Measurements from ENCODE around the gene WIPF3.

WIPF3 gene, protein sequence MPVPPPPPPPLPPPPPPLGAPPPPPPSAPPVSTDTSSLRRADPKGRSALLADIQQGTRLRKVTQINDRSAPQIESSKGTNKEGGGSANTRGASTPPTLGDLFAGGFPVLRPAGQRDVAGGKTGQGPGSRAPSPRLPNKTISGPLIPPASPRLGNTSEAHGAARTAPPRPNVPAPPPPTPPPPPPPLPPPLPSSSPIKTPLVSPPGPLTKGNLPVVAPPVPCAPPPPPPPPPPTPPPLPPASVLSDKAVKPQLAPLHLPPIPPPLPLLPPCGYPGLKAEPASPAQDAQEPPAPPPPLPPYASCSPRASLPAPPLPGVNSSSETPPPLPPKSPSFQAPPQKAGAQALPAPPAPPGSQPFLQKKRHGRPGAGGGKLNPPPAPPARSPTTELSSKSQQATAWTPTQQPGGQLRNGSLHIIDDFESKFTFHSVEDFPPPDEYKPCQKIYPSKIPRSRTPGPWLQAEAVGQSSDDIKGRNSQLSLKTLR

DNA sequence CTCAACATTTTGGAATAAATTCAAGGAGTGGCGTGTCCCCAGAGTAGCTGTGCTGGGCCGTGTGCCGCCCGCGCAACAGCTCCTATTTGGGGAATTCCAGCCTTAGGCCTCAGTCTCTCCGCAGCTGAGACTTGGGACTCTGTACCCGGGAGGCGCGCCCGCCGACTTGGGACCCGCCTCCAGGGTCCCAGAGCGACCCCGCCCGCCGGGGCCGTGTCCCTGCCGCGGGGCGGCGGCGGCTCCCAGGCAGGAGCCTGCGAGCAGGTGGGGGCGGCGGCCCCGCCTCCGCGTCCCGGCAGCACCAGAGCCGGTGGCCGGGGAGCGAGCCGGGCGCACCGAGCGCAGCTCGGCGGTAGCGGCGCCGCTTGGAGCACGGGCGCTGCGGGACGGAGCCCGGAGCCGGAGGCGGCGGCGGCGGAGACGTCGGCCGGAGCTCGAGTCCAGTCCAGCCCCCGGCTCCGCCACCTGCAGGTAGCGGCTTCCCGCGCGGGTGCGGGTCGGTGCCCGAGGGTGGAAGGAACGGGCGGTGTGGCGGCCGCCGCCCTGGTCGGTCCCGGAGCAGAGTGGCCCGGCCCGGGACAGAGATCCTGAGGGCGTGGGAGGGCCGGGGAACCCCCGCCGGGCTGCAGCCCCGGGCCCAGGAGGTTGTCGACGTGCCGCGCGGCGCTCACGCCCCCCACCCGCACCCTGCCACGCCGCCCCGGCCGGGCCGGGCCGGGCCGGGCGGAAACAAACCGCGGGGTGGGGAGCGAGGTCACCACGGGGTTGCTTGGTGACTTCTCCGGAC lies at the start of gene WIPF3:
Gene WIPF3, plus strand, starts transcription at position 301 of the 787 bp plus-strand sequence. CDS start 28,217 bp downstream, outside the sequence.
- DNase-seq (ENCODE audit: low read depth in 2 of 2, low spot score in 1 of 2), result no peak

DNA sequence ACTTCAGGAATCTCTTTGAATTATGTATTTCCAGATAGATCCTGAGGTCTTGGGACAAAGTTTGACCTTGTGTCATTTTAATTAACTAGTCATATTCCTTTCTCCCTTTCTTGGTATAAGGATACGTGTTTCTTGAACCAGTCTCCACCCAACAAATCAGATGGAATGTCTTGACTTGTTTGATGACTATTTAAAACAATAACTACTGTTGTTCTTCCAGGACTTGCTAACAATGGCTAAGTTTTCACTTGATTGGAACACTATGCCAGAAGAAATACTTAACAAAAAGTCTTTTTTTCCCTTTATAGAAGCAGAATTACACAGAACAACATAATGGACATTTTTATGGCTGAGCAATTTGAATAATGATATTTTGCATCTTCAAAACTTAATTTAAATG lies 43.0 kb upstream of the WIPF3 start:
- no peak for DNase-seq (ENCODE audit: low read depth in 2 of 2, low spot score in 1 of 2)

DNA sequence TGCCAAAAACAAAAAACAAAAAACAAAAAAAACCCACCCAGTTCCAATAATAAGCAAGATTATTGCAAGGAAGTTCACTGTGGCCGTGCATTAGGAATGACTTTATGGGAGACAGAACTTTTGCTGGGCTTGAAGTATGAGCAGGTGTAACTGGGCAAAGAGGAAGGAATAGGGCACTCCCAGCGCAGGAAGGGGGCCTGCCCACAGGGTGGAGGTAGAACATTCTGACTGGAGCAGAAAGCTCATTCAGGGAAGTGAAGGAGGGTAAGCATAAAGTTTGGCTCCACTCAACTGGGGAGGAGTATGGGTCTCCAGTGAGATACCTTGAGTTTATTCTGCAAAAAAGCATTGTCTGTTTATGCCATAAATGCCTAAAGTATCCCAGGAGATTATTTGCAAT lies 42.1 kb upstream of the WIPF3 start:
- no peak for DNase-seq (ENCODE audit: low read depth in 2 of 2, low spot score in 1 of 2)

DNA sequence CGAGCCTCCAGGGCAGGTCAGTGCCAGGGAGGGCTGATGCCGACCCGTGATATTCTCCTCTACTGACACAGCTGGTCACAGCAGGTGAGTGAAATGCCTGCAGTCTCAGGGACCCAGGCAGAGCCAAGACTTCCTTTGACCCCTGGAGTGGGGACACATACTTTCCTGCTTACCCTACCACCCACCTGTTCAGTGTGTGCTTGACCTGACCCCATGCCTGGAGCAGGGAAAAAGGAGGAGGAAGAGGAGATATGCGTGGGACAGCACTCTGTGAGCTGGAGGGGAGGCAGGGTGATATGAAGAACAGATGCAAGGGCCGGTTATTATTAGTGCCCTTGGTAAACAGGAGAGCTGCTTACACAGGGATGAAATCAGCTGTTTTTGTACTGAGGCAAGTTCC lies 40.8 kb upstream of the WIPF3 start:
- DNase-seq (ENCODE audit: low read depth in 2 of 2, low spot score in 1 of 2), result no peak

DNA sequence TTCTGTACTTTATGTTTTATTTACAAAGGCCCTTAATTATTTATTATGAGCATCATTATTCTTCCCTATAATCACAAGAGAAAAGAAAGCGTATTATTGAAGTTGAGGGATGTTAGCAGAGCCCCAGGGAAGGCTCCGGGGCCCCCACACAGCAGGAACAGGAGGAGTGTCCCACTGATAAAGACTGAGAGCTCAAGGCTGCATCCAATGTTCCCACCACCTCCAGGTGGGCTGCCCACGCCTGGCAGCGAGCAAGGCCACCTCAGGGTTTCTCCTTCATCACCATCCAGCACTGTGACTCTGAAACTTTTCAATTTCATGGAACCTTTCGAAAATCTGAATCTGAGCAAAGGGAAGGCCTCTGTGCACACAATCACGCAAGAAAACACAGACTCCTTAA lies 35.9 kb upstream of the WIPF3 start:
- no peak for DNase-seq (ENCODE audit: low read depth in 2 of 2, low spot score in 1 of 2)

DNA sequence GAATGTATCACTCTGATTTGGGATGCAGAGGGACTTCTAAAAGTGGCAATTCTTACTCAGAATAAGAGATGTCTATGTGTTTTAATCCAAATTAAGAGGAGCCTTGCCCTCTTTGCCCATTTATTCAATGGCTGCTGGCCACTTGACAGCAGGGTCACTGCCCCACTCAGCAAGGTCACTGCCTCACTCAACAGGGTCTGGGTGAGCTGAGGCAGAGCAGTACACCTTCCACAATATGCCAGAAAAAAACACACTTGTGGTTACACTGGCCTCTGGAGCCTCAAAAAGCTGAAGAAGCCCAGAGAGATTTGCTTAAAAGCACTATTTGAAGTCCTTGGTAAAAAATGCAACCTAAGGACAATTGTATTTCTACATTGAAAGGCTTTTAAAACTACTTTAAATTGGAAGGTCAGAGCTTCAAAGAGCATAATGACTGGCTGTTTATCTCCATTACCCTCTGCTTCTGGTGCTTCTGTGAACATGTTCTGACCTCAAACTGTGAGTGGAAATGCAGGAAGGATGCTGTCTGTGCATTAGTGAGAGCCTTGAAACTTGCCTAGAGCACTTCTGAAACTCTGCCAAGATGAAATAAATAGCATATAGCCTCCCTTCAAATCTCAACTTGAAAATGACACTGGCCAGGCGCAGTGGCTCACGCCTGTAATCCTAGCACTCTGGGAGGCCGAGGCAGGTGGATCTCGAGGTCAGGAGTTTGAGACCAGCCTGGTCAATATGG lies 35.1 kb upstream of the WIPF3 start:
- no peak for DNase-seq (ENCODE audit: low read depth in 2 of 2, low spot score in 1 of 2)

DNA sequence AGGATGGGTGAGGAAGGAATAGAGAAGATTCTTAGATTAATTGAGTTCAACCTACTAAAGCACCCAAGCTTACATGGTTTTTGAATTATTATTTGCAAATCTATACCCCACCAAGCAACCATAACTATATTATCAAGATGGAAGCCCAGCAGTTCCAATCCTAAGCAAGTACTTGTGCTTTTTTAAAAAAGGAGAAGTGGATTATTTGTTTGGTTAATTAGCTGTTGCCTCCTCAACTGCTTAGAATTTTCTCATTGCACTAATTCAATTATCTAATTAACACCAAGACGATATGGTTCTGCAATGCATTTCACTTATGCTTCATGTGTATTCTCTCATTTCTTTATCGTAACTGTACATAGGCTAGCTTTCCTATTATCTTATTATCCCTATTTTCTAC lies 27.3 kb upstream of the WIPF3 start:
- no peak for DNase-seq (ENCODE audit: low read depth in 2 of 2, low spot score in 1 of 2)

DNA sequence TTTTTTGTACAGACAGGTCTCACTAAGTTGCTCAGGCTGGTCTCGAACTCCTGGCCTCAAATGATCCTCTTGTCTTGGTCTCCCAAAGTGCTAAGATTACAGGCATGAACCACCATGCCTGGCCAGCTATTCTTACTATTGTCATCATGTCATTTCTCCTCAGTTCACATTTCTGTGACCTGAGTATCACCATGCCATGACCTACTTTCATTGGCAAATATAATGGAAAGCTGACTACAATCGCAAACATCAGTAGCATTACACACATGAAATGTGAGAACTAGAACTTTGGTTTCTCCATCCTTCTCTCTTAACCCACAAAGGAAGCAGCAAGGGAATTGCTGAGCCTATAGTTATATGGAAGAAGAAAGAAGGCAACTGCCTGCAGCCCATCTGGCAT lies 26.0 kb upstream of the WIPF3 start:
- no peak for DNase-seq (ENCODE audit: low read depth in 2 of 2, low spot score in 1 of 2)

DNA sequence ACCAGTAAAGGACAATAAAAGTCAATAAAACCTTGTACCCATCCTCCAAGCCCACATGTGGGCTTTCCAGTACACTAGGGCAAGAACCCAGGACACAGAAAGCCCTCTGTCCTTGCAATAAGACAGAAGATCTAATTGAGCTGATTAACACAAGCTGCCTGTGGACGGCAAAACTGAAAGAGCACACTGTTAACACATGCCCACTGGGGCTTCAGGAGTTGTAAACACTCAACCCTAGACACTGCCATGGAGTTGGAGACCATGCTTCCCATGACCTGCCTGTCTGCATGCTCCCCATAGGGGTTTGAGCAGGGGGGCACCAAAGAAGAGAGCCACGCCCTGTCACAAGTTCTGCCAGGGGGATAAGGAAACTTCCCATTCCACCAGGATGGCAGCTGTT lies 22.6 kb upstream of the WIPF3 start:
- no peak for DNase-seq (ENCODE audit: low read depth in 2 of 2, low spot score in 1 of 2)

DNA sequence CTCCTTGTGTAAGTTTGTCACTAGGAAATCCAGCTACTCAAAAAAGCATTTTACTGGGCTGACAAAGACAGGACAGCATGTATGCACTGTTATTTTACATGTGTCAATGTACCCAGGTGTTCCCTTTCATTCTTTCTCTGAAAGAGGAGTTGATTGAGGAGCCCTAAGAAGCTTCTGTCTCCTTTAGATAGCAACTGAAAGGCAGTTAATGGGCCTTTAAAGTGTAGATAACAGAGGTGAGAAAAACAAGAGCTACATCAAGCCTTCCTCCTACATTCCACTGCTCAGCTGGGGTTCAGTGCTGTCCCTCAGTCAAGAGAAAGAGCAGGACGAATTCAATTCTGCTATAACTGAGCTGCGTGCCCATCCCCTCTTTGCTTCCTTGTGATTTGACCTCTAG lies 12.8 kb upstream of the WIPF3 start:
- no peak for DNase-seq (ENCODE audit: low read depth in 2 of 2, low spot score in 1 of 2)

DNA sequence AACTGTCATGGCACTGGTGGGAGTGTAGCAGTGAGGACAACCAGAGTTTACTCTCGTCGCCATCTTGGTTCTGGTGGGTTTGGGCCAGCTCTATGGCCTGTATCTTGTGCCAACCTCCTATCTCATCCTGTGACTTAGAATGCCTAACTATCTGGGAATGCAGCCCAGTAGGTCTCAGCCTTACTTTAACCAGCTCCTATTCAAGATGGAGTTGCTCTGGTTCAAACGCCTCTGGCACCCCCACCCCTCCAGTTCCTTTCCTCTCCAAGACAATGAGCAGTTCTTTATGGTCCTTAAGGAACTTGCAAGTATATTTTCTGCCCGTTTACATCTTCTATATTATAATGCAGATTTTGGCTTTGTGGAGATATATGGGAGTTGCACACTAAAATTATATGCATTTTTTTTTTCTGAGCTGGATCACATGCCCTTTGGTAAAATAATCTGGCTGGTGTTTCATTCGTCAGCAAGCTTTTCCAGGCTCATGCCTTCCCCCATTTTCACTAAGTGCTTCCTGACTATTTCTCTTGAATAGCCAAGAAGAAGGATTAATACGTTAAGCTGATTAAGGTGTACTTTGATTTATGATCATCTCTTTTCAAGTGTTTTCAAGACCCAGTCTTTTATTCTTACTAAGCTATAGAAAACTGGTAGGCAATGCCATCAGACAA lies 11.2 kb upstream of the WIPF3 start:
- no peak for DNase-seq (ENCODE audit: low read depth in 2 of 2, low spot score in 1 of 2)

DNA sequence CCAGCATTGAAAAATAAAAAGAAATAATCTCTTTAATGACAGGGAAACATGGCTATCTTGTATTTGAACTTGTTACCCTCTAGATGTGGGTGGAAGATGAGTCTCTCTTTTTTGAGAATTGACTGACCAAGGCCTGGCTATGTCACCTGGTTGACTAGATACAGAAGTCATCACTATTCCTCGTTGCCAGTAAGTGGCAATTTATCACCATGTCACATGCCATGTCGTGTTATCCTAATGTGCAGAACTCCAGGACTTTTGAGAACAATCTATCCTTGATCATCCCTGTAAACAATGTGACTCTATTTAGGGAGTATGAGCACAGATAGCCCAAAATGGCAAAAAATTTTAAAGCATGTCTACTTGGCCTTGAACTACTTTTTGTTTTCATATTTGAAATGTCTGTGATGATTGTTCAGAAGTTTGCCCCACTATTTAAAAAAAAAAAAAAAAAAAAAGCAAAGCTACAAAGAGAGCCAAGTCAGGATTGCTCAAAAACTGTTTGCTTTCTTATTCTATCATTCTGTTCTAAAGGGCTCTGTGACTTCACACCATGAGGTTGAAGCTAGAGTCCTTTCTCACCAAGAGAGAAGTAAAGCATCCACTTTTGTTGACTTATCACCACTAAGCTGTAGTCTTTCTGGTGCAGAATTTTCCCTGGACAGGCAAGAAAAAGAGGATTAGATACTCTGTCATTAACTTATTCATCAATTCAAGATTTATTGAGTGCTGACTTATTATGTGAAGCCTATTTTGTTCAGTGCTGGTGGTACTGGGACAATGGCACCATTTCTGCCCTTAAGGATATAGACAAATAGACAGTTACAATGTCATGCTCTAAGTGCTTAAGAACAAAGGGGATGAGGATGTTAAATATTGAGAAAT lies 10.4 kb upstream of the WIPF3 start:
- no peak for DNase-seq (ENCODE audit: low read depth in 2 of 2, low spot score in 1 of 2)

DNA sequence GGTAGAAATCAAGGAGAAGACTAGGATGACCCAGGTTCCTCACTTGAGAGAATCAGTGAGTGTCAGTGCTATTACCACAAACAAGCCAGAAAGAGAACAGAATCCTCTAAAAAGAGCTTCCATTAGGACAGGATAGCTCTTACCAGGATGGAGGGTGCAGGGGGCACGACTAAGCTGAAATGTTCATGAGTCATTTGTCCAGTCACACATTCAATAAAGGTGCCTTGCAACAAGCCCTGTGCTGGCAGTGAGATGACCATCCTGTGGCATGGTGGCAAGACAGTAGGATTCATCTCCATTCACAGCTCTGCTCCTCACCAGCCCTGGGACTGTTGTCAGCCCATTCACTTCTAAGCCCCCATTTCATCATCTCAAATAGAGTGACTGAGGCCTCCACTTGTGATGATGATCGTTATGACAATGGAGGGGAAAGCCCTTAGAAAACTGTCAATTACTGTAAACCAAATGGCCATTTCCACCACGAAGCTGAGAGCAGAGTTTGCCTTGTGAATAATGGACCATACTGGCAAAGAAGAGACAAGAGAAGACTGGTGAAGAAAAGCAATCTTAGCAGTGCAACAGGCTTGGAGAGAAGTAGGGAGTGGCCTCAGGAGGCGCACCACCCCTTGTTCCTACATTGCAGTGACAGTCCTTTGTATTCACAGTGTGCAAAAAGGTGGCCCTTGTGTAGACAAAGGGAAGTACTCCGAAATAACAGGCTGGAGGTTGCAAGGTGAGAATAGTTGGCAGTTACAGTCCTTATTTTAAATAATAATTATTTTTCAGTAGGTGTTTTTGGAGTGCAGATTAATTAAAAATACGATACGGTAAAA lies 9.0 kb upstream of the WIPF3 start:
- DNase-seq (ENCODE audit: low read depth in 2 of 2, low spot score in 1 of 2), result no peak

DNA sequence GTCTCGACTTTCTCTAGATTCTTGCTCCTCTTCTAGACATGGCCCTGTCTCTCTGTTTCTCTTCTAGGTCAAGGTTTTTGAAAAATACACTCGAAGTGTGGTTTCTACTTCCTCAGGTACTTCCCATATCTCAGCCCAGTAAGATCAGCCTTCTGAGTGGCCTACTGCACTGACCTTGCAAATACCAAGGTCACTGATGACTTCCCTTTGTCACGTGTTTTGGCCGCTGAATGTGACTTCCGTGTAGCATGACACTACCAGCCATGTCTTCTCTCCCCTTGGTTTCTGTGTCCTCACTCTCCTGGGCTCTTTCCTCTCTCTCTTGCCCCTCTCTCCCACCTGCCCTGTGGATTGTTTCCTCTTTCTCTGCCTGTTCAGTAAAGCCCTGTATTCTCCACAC lies 7.9 kb upstream of the WIPF3 start:
- DNase-seq (ENCODE audit: low read depth in 2 of 2, low spot score in 1 of 2), result no peak

DNA sequence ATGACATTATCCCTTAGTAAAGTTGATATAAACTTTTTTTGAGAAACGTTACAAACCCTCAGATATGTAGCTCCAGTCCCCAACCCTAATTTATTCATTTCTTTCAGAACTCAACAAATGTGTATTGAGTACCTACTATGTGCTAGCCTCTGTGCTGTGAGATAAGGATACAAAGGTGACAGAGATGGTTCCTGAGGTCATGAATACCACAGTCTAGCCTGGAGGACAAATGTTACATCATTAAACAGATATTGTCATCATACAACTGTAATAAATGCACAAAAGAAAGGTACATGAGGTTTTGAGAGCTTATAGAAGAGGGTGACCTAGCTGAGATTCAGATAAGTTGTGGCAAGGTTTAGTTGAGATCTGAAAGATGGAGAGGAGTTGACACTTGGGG lies 4.4 kb upstream of the WIPF3 start:
- DNase-seq (ENCODE audit: low read depth in 2 of 2, low spot score in 1 of 2), result no peak

DNA sequence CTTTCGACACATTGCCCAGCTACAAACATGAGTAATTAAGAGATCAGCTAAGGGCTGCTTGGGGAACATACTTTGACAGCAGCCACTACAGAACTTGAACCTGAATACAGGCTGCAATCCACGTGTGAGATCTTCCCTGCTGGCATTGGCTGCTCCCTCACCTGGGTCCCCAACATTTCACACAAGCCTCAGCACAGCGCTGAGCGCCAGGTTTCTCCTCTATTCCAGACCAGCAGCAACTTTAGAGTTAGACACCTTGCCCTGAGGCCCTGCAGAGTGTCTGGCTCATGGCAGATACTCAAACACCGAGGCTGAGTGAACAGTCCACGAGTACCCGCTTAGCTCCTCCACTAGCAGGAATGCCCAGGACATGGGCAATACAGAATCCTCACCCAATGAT lies 1.3 kb upstream of the WIPF3 start:
- no peak for DNase-seq (ENCODE audit: low read depth in 2 of 2, low spot score in 1 of 2)

DNA sequence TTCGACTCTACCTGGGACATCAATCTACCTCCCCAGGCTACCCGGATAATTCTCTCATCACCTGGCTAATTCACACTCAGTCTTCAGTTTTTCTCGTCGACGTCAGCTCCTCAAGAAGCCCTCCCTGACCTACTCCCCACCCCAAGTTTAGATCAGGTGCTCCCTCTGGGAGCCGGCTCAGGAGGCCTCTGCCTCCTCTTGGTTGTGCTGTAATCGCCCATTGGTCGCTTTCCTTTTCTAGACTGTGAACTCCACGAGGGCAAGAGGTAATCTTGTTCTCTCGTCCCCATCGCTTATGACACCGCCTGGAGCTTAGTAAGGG lies 461 bp upstream of the WIPF3 start:
- no peak for DNase-seq (ENCODE audit: low read depth in 2 of 2, low spot score in 1 of 2)

DNA sequence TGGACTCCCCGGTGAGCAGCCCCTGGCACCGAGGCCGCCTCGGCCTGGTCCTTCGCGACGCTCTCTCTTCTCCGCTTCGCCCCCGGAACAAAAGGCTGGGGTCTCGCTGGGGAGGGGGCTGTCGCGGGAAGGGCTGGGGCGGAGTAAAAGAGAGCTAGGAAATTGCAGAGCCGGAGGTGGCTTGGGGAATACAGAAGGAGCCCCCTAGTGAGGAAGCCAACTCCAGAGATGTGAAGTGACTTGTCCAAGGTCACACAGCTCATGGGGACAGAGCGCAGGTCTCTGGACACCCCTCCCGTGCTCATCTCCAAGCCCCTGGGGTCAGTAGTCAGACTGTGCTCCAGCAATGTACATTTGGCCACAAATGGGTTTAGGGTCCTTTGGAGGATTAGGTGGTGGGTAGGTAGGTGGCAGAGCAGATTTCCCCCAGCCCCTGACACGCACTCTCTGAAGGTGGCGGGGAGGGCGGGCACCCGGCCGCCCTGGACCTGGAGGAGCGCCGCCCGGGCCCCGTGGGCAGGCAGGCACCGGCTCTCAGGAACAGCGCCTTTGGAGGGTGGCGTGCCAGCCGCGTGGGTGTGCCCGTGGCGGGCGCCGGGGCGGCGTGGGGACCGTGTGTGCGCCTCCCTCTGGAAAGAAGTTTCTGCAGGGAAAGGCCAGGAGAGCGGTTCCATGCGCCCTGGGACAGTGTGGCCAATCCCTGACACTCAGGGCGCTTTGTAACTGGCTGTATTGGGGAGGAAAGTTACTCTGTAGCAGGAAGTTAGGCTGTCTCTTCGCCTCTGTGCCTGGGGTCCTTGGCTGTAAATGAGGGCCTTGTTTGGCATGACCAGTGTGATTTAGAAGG lies 910 bp downstream of the WIPF3 start:
- no peak for DNase-seq (ENCODE audit: low read depth in 2 of 2, low spot score in 1 of 2)
